Measurements from ENCODE around the gene NEURL1.

DNA sequence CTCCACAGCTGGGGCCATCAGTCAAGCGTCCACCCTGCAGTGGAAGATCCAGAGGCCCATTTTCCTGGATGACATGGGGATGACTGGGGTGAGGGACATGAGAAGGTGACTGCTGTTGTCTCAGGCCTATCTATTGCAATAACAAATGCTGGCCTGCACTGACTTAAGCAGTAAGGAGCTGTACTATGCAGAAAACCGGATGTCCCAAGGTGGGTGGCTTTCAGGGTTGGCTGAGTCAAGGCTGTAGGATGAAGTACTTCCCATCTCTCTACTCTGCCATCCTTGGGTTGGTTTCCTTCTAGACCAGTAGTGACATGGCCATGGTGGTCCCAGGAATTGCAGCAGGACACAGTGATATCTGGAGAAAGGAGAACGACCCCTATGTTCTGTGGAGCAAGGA, 48.1 kb downstream of the NEURL1 start:
- TF ChIP-seq TAF1 (IDR thresholded peaks at IDR 0.05; ENCODE audit: borderline replicate concordance, insufficient read depth, low read length) (no peak), POLR2AphosphoS5 (IDR thresholded peaks at IDR 0.05; ENCODE audit: low read depth, low read length) (no peak)
